Activated CD8-positive, alpha-beta memory T cell treated with anti-CD3 and anti-CD28 coated beads, Interleukin-2, amount 50 U/mL, for 24 hours (primary cell): Measurements from ENCODE around the gene ZRANB3.

ENCODE experiments used
- DNase-seq: peaks from one replicate; pipeline ENCODE4 v3.0.0-alpha.2; 2020; ENCODE audit errors: extremely low read depth

Gene ZRANB3

GRCh38 chr2:135252805-135253458 is 278.1 kb downstream of the ZRANB3 start:
- no peak for DNase-seq

GRCh38 chr2:135248611-135249010 is 282.4 kb downstream of the ZRANB3 start:
- no peak for DNase-seq

- DNase-seq = no peak
These were observed 284.2 kb downstream of the ZRANB3 start for GRCh38 chr2:135246711-135247270.

- no peak for DNase-seq
These were observed 285.9 kb downstream of the ZRANB3 start for GRCh38 chr2:135245071-135245470.

DNA sequence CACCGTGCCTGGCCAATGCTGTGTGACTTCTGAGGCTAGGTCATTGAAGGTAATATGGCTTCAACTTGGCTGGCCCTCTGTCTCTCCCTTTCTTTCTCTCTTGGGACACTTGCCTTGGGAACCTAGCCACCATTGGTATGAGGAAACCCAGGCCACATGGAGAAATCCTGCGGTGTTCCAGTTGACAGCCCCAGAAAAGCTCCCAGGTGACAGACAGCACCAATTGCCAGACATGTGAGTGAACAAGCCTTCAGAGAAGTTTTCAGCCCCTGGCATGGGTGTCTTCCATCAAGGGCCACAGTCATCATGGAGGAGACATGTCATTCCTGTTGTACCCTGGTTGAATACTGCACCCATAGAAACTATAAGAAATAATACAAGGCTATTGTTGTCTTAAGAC is 292.4 kb downstream of the ZRANB3 start:
- no peak for DNase-seq

- no peak for DNase-seq
These were observed 300.9 kb downstream of the ZRANB3 start for GRCh38 chr2:135230150-135230549.

DNA sequence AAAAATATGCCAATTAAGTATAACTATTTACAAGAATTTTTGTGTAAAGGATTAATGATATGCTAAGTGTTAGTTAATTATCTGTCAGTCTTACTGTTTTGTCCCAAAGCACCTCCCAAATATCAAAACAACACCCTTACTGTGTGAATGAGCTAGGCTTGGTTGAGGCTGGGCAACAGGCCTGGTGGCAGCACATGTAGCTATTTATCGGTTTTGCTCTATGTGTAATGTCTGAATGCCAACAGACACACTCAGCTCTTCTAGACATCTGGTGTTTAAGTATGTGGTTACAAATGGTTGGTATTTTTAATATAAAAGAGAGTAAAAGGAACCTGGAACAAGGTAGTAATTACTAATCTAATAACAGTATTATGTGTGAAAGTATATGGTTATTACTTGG is 303.6 kb downstream of the ZRANB3 start:
- DNase-seq = no peak

DNA sequence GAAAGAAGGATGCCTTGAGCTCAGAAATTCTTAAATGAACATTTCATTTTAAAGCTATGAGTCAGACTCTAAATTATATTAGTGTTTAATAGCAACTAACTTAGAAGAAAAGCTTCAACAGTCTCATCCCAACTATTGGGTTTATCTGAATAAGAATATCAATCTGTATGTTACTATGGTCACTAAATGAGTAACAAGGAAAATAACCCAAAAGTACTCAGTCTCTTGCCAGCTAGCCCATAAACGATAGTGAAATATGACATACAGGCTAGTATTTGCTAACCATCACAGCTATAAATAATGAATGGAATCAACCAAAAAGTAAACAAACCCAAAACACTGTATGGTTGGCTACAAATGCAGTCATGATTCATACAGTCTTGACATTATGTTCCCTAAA is 304.1 kb downstream of the ZRANB3 start:
- DNase-seq = no peak

- DNase-seq = no peak
These were observed 305.2 kb downstream of the ZRANB3 start for GRCh38 chr2:135225781-135226180.

GRCh38 chr2:135219226-135219625 is 311.8 kb downstream of the ZRANB3 start:
- no peak for DNase-seq

- no peak for DNase-seq
These were observed 312.6 kb downstream of the ZRANB3 start for GRCh38 chr2:135218426-135218825.

DNA sequence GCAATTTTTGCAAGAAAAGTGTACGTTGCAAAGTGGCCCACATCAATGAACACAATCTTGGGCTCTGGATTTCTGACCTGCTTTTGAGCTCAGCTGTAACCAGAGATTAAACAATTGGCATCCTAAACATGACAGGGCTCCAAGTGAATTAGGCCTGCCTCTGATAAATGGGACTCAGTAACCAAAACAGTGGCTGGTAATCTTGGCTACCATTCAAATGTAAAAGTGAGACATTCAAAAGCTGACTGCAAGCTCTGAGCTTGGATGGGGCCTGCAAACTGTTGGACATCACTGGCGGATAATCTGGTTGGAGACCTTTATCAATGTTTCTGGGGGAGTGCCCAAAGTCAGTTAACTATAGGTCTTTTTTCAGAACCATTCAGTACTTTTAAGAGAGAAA is 318.3 kb downstream of the ZRANB3 start:
- no peak for DNase-seq

DNA sequence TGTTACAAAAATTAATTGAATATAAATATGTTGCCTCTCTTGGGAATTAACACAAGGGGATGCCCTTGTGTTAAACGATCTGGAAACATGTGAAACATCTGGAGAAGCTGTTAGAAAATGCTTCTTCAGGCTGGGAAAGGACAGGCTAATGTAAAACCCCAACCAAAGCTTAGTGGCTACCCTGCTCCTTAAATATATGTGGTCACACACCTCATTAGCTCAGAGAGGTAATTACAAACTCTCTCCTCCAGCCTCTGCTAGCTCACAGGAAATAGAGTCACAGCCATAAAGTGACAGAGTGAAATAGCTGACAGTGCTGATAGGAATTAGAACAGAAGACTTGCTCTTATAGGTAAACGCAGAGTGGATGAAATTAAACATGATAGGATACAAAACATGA is 323.0 kb downstream of the ZRANB3 start:
- no peak for DNase-seq

DNA sequence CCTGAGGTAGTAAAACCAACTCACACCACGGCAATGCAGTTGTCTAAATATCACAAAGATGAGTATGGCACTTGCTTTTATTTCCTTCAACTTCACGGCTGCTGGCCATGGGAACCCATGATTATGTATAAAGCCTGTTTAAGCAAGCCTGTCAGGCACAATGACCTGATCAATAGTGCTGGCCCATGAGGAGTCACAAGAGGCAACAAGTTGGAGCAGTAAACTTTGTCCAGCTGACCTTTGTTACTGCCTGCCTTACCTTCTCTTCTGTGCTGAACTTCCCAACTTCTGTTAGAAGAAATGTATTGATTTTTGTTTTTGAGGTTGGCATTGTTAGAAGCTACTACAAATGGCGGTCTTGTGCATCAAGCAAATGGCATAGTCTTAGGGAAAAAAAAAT is 327.1 kb downstream of the ZRANB3 start:
- DNase-seq = no peak

DNA sequence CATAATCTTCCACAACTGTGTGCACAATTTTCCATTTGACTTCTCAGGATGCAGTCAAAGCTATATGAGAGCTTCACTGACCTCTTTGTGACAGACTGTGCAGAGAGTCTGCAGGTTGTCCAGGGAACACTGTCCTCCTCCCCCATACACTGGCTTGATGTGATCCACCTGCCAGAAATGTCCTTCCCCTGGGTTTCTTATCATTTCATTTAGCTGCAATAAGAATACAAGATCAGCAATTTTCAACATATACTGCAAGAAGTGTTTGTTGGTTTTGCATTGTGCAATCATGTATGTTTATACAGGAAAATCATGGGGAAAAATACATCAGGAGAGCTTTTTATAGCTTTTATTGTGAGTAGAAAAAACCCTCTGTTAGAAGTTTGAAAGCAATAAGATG is 328.3 kb downstream of the ZRANB3 start:
- no peak for DNase-seq

DNA sequence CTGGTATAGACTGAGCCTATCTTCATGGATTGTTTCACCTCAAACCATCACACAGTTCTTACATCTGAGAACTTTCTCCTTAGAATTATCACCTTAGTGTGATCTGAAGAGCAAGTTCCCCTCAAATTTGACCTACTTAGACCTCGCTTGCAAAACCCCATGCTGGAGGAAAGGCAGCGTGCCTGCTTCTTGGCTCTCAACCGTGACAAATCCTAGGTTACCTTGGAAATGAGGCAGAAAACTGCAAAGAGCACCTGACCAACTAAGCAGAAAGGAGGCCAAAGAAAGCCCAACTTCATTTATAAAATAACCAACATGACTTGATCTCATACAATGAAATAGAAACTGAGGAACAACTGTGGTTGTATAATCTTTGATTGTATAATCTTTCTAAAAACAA is 332.5 kb downstream of the ZRANB3 start:
- DNase-seq = no peak

DNA sequence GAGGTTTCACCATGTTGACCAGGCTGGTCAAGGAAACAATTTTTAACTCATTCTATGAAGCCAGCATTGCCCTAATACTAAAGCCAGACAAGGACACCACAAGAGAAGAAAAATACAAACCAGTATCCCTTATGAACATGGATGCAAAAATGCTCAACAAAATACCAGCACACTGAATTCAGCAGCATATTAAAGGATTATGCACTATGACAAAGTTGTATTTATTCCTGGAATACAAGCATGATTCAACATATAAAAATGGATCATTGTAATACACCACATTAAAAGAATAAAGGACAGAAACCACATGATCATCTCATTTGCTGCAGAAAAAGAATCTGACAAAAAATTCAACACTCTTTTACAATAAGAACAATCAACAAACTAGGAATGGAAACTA is 340.2 kb downstream of the ZRANB3 start:
- DNase-seq = no peak

- DNase-seq = no peak
These were observed 341.9 kb downstream of the ZRANB3 start for GRCh38 chr2:135189148-135189547.

DNA sequence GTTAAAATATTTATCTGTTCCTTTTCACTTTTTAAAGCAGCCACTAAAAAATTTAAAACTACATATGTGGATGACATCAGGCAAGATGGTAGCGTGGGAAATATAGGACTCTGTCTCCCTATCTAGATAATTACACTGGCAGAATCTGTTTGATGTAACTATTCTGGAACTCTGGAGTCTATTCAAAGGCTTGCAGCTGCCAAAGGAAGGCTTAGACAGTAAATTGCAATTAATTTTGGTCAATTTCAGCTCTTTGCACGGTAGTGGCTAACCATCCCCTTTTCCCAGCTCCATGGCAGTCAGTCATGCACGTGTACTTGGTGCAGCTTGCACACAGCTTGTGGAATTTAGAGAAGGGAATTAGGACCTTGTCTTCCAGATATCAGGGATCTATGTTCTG is 343.7 kb downstream of the ZRANB3 start:
- DNase-seq = no peak

DNA sequence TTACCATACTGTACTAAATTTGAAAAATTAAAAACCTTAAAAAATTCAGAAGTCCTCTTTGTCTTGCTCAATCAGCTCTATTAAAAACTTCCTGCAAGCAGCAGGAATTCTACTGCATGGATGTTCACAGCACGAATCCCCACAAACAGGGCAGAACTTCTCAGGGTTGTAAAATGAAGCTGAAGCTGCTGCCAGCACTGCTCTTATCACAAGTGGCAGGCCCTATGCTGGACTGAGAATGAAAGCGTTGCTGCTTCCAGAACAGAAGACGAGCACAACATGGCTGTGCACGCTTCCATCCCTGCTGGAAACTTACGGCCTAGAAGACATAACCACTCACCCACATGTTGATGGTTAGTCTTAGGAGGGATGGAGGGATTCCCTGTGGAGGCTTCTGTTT is 345.0 kb downstream of the ZRANB3 start:
- DNase-seq = no peak

DNA sequence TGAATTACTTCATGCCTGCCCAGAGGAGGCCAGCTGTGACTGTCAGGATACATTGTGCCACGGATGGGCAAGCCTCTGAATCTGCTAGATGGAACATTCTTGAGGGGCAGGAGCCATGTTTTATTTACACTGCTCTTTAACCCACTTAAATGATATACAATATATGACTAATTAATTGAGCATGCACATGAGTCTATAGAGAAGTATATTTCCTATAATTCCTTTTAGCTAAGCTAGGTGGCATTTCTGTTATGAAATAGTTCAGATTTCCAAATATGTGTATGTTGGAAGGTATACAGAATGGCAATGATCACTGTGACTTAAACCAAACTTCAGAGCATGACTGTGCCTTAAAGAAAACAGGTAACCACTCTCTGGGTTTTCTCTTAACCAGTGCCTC is 347.2 kb downstream of the ZRANB3 start:
- DNase-seq = no peak

- no peak for DNase-seq
These were observed 348.4 kb downstream of the ZRANB3 start for GRCh38 chr2:135182601-135183000.

- DNase-seq = no peak
These were observed 348.8 kb downstream of the ZRANB3 start for GRCh38 chr2:135182190-135182589.

DNA sequence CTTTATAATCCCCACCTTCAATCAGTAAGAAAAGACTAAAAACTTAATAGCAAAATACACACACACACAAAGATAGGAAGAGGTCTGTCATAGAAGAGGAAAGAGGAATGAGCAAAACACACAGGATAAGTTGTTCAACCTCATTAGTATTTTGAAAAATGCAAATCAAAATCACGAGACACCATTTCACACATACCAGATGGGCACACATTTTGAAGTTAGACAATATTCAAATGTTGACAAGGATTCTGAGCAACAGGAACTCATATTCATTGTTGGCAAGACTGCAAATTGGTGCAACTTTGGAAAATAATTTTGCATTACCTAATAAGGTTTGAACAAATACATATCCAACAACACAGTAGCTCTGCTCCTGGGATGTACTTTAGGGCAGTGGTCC is 351.3 kb downstream of the ZRANB3 start:
- no peak for DNase-seq
